ENCODE data around the gene UBE2D3. TPM values are rescaled to one million over a fixed set of nuclear protein-coding genes. Genes with fewer than 3 reads are reported as not detected.

Gene UBE2D3
- total RNA-seq, 3 donors from 2014 or later = 290 to 303 (median 293) TPM

DNA sequence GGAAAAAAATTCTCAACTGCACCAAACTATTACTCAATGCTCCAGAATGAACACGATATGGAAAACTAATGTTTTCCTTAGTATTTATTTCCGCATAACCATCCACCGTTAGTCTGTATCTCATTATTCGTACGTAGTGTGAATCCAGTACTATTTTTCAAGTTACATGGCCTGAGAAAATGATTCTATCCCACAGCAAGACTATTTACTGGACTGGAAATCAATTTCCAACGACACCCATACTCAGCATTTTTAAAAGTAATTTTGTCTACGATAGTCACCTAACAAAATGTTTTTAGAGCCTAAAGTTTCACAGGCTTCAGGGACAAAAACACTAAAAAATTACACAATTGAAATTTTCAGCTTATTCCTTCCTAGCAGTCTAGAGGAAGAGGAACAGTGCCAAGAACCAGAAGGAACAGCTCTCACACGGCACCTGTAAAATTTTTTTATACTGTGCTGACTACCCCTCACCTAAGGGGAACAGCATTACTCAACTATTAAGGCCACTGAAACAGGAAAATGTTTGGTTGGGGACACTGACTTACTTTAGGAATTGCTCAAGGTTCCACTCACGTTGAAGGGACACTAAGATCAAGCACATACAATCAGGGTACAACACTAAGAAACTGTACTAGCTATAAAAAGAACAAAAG is 9.6 kb downstream of the UBE2D3 start:
- TF ChIP-seq, protein P1, sequence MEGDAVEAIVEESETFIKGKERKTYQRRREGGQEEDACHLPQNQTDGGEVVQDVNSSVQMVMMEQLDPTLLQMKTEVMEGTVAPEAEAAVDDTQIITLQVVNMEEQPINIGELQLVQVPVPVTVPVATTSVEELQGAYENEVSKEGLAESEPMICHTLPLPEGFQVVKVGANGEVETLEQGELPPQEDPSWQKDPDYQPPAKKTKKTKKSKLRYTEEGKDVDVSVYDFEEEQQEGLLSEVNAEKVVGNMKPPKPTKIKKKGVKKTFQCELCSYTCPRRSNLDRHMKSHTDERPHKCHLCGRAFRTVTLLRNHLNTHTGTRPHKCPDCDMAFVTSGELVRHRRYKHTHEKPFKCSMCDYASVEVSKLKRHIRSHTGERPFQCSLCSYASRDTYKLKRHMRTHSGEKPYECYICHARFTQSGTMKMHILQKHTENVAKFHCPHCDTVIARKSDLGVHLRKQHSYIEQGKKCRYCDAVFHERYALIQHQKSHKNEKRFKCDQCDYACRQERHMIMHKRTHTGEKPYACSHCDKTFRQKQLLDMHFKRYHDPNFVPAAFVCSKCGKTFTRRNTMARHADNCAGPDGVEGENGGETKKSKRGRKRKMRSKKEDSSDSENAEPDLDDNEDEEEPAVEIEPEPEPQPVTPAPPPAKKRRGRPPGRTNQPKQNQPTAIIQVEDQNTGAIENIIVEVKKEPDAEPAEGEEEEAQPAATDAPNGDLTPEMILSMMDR (IDR thresholded peaks at IDR 0.05) = no peak
- DNase-seq (no peak), ATAC-seq (peak; percentile 28)
- intact Hi-C loops (cut with DNase I, micrococcal nuclease) = no loop called here
- Histone ChIP-seq H3K36me3 (ENCODE audit: low read depth) (no peaks in the 10 kb centered on the region), H3K4me3 (no peak overlapping the region), H3K4me1 (ENCODE audit: low read depth) (peaks cover 60% of the 10 kb centered on the region), H3K9me3 (no peaks in the 10 kb centered on the region)

DNA sequence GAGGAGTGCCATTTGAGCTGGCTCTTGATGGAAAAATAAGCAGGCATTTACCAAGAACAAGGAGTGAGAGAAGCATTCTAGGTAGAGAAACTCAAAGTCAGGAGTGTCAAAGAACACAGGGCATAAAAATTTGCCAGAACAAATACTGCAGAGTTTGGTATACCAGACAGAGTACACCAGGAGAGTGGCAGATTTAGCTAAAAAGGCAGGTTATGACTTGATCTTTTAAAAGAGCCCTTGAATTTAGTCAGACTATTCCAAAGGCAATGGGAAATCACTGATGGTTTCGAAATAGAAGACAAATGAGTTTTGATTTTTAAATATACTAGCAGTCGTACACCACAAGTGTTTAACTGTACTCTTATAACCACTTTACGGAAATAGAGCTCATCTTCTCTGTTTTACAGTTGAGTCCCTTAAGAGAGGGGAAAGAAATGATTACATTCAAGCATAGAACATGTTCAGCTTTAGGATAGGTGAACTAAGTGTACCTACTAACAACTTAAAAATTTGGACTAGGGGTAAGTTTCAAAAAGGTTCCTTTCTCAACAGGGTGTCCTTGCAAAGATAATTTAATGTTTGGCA is 10.2 kb downstream of the UBE2D3 start:
- Histone ChIP-seq H3K4me1 (ENCODE audit: low read depth) (peaks cover 60% of the 10 kb centered on the region), H3K36me3 (ENCODE audit: low read depth) (no peaks in the 10 kb centered on the region), H3K9me3 (no peaks in the 10 kb centered on the region), H3K4me3 (no peak overlapping the region)
- ATAC-seq = no peak
- no peak for DNase-seq
- TF ChIP-seq, protein P1 (IDR thresholded peaks at IDR 0.05) = no peak
- intact Hi-C loops (cut with DNase I, micrococcal nuclease) = no loop called here

DNA sequence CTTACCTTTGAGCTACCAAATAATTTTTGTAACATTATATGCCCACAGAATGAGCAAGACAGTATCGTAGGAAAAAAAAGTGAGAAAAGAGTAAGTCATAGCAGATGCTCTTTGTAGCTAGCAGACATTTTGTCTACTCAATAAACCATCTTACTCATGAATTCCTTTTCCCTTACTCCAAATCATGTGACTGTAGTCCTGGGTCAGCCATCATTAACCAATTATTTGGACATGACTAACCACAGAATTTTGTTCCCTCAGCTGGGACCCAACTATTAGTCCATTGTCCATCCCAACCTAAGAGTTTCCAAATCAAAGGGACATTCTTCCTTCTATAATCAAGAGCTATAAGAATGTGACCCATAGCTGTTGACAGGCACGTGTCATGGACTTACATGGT is 11.4 kb downstream of the UBE2D3 start:
- peaks cover 51% of the 10 kb centered on the region for H3K4me1 ChIP-seq (ENCODE audit: low read depth)
- ATAC-seq (no peak), DNase-seq (no peak)
- TF ChIP-seq, protein P1 (IDR thresholded peaks at IDR 0.05) = no peak
- H3K36me3 ChIP-seq (ENCODE audit: low read depth) = no peaks in the 10 kb centered on the region
- no peak overlapping the region for H3K4me3 ChIP-seq
- H3K9me3 ChIP-seq = no peaks in the 10 kb centered on the region
- intact Hi-C loops (cut with DNase I, micrococcal nuclease) = no loop called here

DNA sequence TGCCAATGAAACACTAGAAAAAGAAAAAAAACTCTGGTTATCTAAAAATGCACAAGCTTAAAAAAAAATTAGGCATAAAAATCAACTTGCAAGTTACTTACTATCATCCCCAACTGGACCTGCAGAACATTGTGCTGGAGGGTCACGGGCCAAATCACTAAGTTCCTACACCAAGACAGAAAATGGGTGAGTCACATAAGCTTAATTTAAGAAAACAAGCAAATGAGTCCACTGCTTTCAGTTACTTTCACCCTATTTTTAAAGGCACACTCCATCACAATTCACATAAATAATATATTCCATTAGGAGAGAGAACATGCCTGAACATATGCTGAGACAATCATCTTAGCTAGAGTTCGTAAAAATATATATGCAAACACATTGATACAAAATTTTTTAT is 17.7 kb downstream of the UBE2D3 start:
- intact Hi-C loops (cut with DNase I, micrococcal nuclease) = no loop called here
- no peak for DNase-seq
- Histone ChIP-seq H3K36me3 (ENCODE audit: low read depth) (no peaks in the 10 kb centered on the region), H3K4me3 (no peak overlapping the region), H3K9me3 (no peaks in the 10 kb centered on the region), H3K4me1 (ENCODE audit: low read depth) (peaks cover 14% of the 10 kb centered on the region)
- TF ChIP-seq, protein P1 (IDR thresholded peaks at IDR 0.05) = no peak
- ATAC-seq = no peak

DNA sequence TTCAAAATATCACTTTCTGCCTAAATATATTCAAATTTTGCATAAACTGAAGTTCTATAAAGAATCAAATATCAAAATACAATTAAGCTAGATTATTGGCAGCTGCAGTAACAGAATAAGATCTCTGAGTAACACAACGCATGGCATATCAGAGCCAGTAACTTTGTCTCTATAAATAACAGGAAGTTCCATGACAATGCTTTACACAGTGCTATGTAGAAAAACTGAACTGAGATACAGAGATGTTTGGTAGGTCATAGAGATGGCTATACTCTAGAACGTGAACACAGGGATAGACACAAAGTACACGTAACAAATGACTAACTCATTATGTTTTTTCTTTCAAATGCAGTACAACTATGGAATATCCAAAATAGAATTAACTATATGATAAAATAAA is 18.2 kb downstream of the UBE2D3 start:
- peak; percentile 29 for ATAC-seq

More for the DNA sequence above, 18.2 kb downstream of the UBE2D3 start:
- TF ChIP-seq, protein P1 (IDR thresholded peaks at IDR 0.05) = no peak
- Histone ChIP-seq H3K9me3 (no peaks in the 10 kb centered on the region), H3K36me3 (ENCODE audit: low read depth) (no peaks in the 10 kb centered on the region), H3K4me3 (no peak overlapping the region), H3K4me1 (ENCODE audit: low read depth) (peaks cover 14% of the 10 kb centered on the region)
- DNase-seq = no peak
- intact Hi-C loops (cut with DNase I, micrococcal nuclease) = no loop called here
